ENCODE measurements around the gene NFIB.

Gene NFIB

GRCh38 chr9:14192556-14192955 is 121.4 kb downstream of the NFIB start:
- in situ Hi-C loops (cut with MboI; ENCODE audit: low sequenced_read_pairs), result no loop called here

GRCh38 chr9:14191512-14191911 is 122.4 kb downstream of the NFIB start:
- in situ Hi-C loops (cut with MboI; ENCODE audit: low sequenced_read_pairs), result no loop called here

GRCh38 chr9:14190240-14190639 is 123.7 kb downstream of the NFIB start:
- in situ Hi-C loops (cut with MboI; ENCODE audit: low sequenced_read_pairs), result no loop called here

GRCh38 chr9:14189578-14189977 is 124.4 kb downstream of the NFIB start:
- in situ Hi-C loops (cut with MboI; ENCODE audit: low sequenced_read_pairs), result no loop called here

GRCh38 chr9:14189146-14189545 is 124.8 kb downstream of the NFIB start:
- in situ Hi-C loops (cut with MboI; ENCODE audit: low sequenced_read_pairs), result no loop called here

- in situ Hi-C loops (cut with MboI; ENCODE audit: low sequenced_read_pairs), result no loop called here
These were observed 125.4 kb downstream of the NFIB start for GRCh38 chr9:14188538-14188937.

- in situ Hi-C loops (cut with MboI; ENCODE audit: low sequenced_read_pairs), result no loop called here
These were observed 125.9 kb downstream of the NFIB start for GRCh38 chr9:14188011-14188410.

- in situ Hi-C loops (cut with MboI; ENCODE audit: low sequenced_read_pairs), result no loop called here
These were observed 127.8 kb downstream of the NFIB start for GRCh38 chr9:14186096-14186495.

GRCh38 chr9:14185016-14185415 is 128.9 kb downstream of the NFIB start:
- in situ Hi-C loops (cut with MboI; ENCODE audit: low sequenced_read_pairs), result no loop called here

GRCh38 chr9:14183001-14183400 is 130.9 kb downstream of the NFIB start:
- in situ Hi-C loops (cut with MboI; ENCODE audit: low sequenced_read_pairs), result no loop called here

GRCh38 chr9:14180960-14181537 is 132.9 kb downstream of the NFIB start:
- in situ Hi-C loops (cut with MboI; ENCODE audit: low sequenced_read_pairs), result no loop called here

- in situ Hi-C loops (cut with MboI; ENCODE audit: low sequenced_read_pairs), result no loop called here
These were observed 133.6 kb downstream of the NFIB start for GRCh38 chr9:14180093-14180959.

GRCh38 chr9:14179449-14179848 is 134.5 kb downstream of the NFIB start:
- in situ Hi-C loops (cut with MboI; ENCODE audit: low sequenced_read_pairs), result no loop called here

- in situ Hi-C loops (cut with MboI; ENCODE audit: low sequenced_read_pairs), result no loop called here
These were observed 138.2 kb downstream of the NFIB start for GRCh38 chr9:14175778-14176177.

- in situ Hi-C loops (cut with MboI; ENCODE audit: low sequenced_read_pairs), result no loop called here
These were observed 140.2 kb downstream of the NFIB start for GRCh38 chr9:14173713-14174112.

GRCh38 chr9:14170973-14171596 is 142.9 kb downstream of the NFIB start:
- in situ Hi-C loops (cut with MboI; ENCODE audit: low sequenced_read_pairs), result no loop called here

GRCh38 chr9:14170392-14170931 is 143.5 kb downstream of the NFIB start:
- in situ Hi-C loops (cut with MboI; ENCODE audit: low sequenced_read_pairs), result no loop called here

- in situ Hi-C loops (cut with MboI; ENCODE audit: low sequenced_read_pairs), result no loop called here
These were observed 145.6 kb downstream of the NFIB start for GRCh38 chr9:14168381-14168780.

- in situ Hi-C loops (cut with MboI; ENCODE audit: low sequenced_read_pairs), result no loop called here
These were observed 148.4 kb downstream of the NFIB start for GRCh38 chr9:14165376-14166035.

- in situ Hi-C loops (cut with MboI; ENCODE audit: low sequenced_read_pairs), result no loop called here
These were observed 149.0 kb downstream of the NFIB start for GRCh38 chr9:14164908-14165307.

Data from HL-60/S4 treated with retinoic acid at 250 ng/mL for 4 days and 3 days (cell line).